WTC11 (cell line): ENCODE measurements around the gene GFPT2. TPM values are rescaled to one million over a fixed set of nuclear protein-coding genes. Genes with fewer than 3 reads are reported as not detected.

Experiments used
- ATAC-seq: fragments of 200-7000 bp; cut with Tn5 transposase; 2 replicates; pipeline ENCODE4 v1.10.0; 2021; ENCODE audit warnings: mild to moderate bottlenecking, moderate library complexity
- CTCF ChIA-PET: fragments of 300-600 bp; sonication (Branson Sonifier 250); formaldehyde crosslinking; loops from one replicate; lab custom pipeline; 2021; ENCODE audit warnings: antibody characterized with exemption; lab: Charles Lee
- POLR2A ChIA-PET: fragments of 350-600 bp; sonication (Branson Sonifier 250); formaldehyde crosslinking; loops from one replicate; lab custom pipeline; 2021; ENCODE audit warnings: antibody characterized with exemption; lab: Charles Lee
- DNase-seq: peaks from one replicate; pipeline ENCODE4 v3.0.0; 2021; ENCODE audit warnings: low spot score
- H3K27ac Mint-ChIP-seq: 2 replicates; pipeline ENCODE4 v1.8.0; 2021; ENCODE audit warnings: mixed read lengths
- H3K27me3 Mint-ChIP-seq: 2 replicates; pipeline ENCODE4 v1.8.0; 2021; ENCODE audit warnings: low read depth, mild to moderate bottlenecking, moderate library complexity, mixed read lengths
- H3K36me3 Mint-ChIP-seq: 2 replicates; pipeline ENCODE4 v1.8.0; 2021; ENCODE audit warnings: mixed read lengths
- H3K4me1 Mint-ChIP-seq: 2 replicates; pipeline ENCODE4 v1.8.0; 2022; ENCODE audit warnings: mixed read lengths
- H3K4me3 Mint-ChIP-seq: 2 replicates; pipeline ENCODE4 v1.8.0; 2021; ENCODE audit warnings: mild to moderate bottlenecking, moderate library complexity, mixed read lengths
- H3K9me3 Mint-ChIP-seq: 2 replicates; pipeline ENCODE4 v1.8.0; 2021; ENCODE audit warnings: mixed read lengths
- AFF4 ChIP-seq: sonication (generic); formaldehyde crosslinking; IDR thresholded peaks from 2 replicates; pipeline ENCODE4 v1.8.1; 2023; ENCODE audit warnings: mild to moderate bottlenecking, missing genetic modification reagents, borderline replicate concordance
- ARID4B ChIP-seq: sonication (generic); formaldehyde crosslinking; IDR thresholded peaks from 2 replicates; pipeline ENCODE4 v1.8.0; 2023; ENCODE audit warnings: missing genetic modification reagents, mild to moderate bottlenecking, borderline replicate concordance
- E2F1 ChIP-seq: sonication (generic); formaldehyde crosslinking; IDR thresholded peaks from 2 replicates; pipeline ENCODE4 v1.8.0; 2022; ENCODE audit warnings: mild to moderate bottlenecking, missing genetic modification reagents
- JAZF1 ChIP-seq: fragments of 250-450 bp; sonication (Bioruptor Pico); IDR thresholded peaks from 2 replicates; pipeline ENCODE4 v1.9.0; 2021; ENCODE audit warnings: moderate library complexity, mild to moderate bottlenecking, inconsistent platforms
- MAX ChIP-seq: sonication (generic); formaldehyde crosslinking; IDR thresholded peaks from 2 replicates; pipeline ENCODE4 v1.8.0; 2022; ENCODE audit warnings: mild to moderate bottlenecking, missing genetic modification reagents
- MLX ChIP-seq: sonication (generic); formaldehyde crosslinking; IDR thresholded peaks from 2 replicates; pipeline ENCODE4 v1.8.1; 2023; ENCODE audit warnings: mild to moderate bottlenecking, missing genetic modification reagents, moderate library complexity
- NFATC4 ChIP-seq: fragments of 250-450 bp; sonication (Bioruptor Pico); IDR thresholded peaks from 2 replicates; pipeline ENCODE4 v1.9.0; 2021; ENCODE audit warnings: mild to moderate bottlenecking
- NFYB ChIP-seq: sonication (generic); formaldehyde crosslinking; conservative IDR thresholded peaks from 2 replicates; pipeline ENCODE4 v1.8.0; 2022; ENCODE audit warnings: low read depth, missing genetic modification reagents
- PRDM15 ChIP-seq: sonication (generic); formaldehyde crosslinking; IDR thresholded peaks from 2 replicates; pipeline ENCODE4 v1.8.0; 2022; ENCODE audit warnings: missing genetic modification reagents
- USF1 ChIP-seq: sonication (generic); formaldehyde crosslinking; IDR thresholded peaks from 2 replicates; pipeline ENCODE4 v1.8.0; 2022; ENCODE audit warnings: mild to moderate bottlenecking, missing genetic modification reagents
- ZNF219 ChIP-seq: sonication (generic); formaldehyde crosslinking; IDR thresholded peaks from 2 replicates; pipeline ENCODE4 v1.8.0; 2023; ENCODE audit warnings: missing genetic modification reagents, mild to moderate bottlenecking, borderline replicate concordance
- total RNA-seq: library from RNA; stranded (reverse); gene quantifications from 3 replicates; pipeline ENCODE4 v1.2.3, GENCODE V29; 2021

Gene GFPT2
- total RNA-seq, 1 experiment from 2014 or later = 124 TPM

- no peak for TF ChIP-seq ARID4B (CRISPR knock-in tag)
- TF ChIP-seq MAX (CRISPR knock-in tag) = no peak
- TF ChIP-seq E2F1 (CRISPR knock-in tag) = no peak
- no peak for TF ChIP-seq AFF4 (CRISPR knock-in tag)
- TF ChIP-seq MLX (CRISPR knock-in tag) = no peak
- no peak for TF ChIP-seq NFATC4 (CRISPR knock-in tag)
- no peak for TF ChIP-seq JAZF1
- no peak for TF ChIP-seq ZNF219
- TF ChIP-seq, all 79 proteins: peak for 0
These were observed 30.0 kb downstream of the GFPT2 start (continued) for GRCh38 chr5:180323160-180323559.

- H3K36me3 Mint-ChIP-seq = peaks cover 78% of the 10 kb centered on the region
- no peak overlapping the region for H3K27ac Mint-ChIP-seq
- H3K4me1 Mint-ChIP-seq = peaks cover 27% of the 10 kb centered on the region
- no peaks in the 10 kb centered on the region for H3K27me3 Mint-ChIP-seq
- H3K4me3 Mint-ChIP-seq = no peak overlapping the region
- DNase-seq (no peak), ATAC-seq (no peak)
- POLR2A ChIA-PET = no interaction called here
- H3K9me3 Mint-ChIP-seq = no peaks in the 10 kb centered on the region
- TF ChIP-seq PRDM15 (CRISPR knock-in tag) = no peak
- TF ChIP-seq NFYB = no peak
- TF ChIP-seq USF1 (CRISPR knock-in tag) = no peak
- CTCF ChIA-PET = interaction anchor here (1.1 to 2.0 kb wide), 3 partner anchors 10 to 26 kb away, joined by 3 to 16 read pairs (median 7); no protein-coding TSS in a partner anchor
These were observed 34.6 kb downstream of the GFPT2 start for GRCh38 chr5:180318456-180319089.
